Lower leg skin (tissue), 3 donors: Measurements from ENCODE around the gene RUSF1.

Experiments
- CTCF ChIP-seq, 3 donors: fragments of 450-650 bp; IDR thresholded peaks; one replicate each; pipeline ENCODE4 v1.5.1; 2016; ENCODE audit warnings: antibody characterized with exemption in 3 of 3, mild to moderate bottlenecking in 3 of 3, moderate library complexity in 2 of 3
- POLR2A ChIP-seq, 2 donors: fragments of 450-650 bp; IDR thresholded peaks; one replicate each; pipeline ENCODE4 v1.6.1; 2016 to 2017; ENCODE audit warnings: antibody characterized with exemption in 2 of 2, mild to moderate bottlenecking in 1 of 2, moderate library complexity in 1 of 2

- TF ChIP-seq CTCF (IDR thresholded peaks at IDR 0.05), result no peak
- TF ChIP-seq POLR2A (IDR thresholded peaks at IDR 0.05), result no peak
Measured at GRCh38 chr16:31532896-31533295, 24.7 kb upstream of the RUSF1 start.
